ENCODE measurements around the gene PARP12.

DNA sequence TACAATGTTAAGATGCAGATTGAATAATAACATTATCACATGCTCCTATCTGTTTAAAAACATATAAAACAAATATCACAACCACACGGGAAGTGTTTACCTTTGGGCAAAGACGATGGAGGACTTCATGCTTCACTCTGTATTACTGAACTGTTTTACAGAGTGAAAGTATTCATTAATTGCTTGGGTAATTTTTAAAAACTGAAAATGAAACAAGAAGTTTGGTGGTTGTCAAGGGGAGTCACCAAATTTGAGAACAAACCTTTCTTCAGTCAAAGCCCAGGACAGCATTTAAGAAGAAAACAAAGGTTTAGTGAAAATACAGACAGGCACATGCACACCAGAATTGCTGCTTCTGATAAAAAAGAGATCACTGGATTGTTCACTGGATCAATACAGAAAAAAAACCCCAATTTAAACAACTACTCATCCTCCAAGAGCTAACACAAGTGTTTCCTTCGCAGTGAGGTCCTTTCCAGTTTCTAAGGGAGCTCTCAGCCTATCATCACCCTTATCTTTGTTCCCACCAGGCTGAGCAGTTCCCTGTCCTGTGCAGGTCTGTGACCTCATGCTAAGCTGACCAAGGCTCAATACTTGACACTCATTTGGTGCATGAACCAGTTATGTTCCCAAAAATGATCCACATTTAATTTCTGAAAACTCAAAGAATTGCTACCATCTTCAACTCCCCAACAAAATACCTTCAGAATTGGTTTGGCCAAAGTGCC lies 8.8 kb downstream of the PARP12 start:
- no peak for TF ChIP-seq POLR2A (IDR thresholded peaks at IDR 0.05)
- TF ChIP-seq, protein P1, sequence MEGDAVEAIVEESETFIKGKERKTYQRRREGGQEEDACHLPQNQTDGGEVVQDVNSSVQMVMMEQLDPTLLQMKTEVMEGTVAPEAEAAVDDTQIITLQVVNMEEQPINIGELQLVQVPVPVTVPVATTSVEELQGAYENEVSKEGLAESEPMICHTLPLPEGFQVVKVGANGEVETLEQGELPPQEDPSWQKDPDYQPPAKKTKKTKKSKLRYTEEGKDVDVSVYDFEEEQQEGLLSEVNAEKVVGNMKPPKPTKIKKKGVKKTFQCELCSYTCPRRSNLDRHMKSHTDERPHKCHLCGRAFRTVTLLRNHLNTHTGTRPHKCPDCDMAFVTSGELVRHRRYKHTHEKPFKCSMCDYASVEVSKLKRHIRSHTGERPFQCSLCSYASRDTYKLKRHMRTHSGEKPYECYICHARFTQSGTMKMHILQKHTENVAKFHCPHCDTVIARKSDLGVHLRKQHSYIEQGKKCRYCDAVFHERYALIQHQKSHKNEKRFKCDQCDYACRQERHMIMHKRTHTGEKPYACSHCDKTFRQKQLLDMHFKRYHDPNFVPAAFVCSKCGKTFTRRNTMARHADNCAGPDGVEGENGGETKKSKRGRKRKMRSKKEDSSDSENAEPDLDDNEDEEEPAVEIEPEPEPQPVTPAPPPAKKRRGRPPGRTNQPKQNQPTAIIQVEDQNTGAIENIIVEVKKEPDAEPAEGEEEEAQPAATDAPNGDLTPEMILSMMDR (IDR thresholded peaks at IDR 0.05), result no peak
